SHP77 (cell line): ENCODE data around the gene UBAC1.

ENCODE experiments used
- DNase-seq, 2 experiments: peaks; one replicate each; lab custom pipeline; 2025; lab: John Stamatoyannopoulos, UW

Gene UBAC1

DNA sequence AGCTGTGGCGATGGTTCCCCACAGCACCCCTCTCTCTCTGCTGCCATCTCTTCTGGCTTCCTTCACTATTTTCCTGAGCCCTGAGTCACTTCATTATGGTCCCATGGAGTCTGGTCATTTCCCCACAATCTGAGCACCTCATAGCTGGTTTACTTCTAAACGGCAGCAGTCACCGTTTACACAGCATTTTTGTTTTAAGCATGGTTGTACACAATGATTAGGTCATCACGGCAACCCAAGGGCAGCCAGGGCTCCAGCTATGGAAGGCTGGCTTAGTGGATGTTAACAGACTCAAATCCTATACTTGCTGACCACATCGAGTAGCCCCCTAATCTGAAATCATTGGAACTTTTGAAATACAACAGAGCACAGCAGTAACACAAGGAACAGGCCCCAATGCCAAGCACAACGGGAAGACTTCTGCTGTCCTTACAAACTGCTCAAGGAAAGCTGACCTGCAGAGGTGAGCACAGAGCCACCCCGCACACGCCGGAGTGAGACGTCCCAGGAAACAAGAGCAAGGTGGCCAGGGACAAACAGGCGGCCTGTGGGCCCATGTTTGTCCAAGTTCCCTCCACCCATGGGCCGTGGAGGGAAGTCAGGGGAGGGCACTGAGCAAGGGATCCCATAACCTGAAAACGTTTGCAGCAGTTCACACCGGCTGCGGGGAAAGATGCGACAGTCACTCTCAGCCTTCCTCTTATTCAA, 76.7 kb downstream of the UBAC1 start:
- DNase-seq: no peak

- DNase-seq: no peak
Measured at GRCh38 chr9:135883410-135884089, 77.6 kb downstream of the UBAC1 start.
